Endothelial cell of umbilical vein (primary cell): ENCODE results near the gene MRPS23.

ENCODE experiments used
- MAX ChIP-seq: IDR thresholded peaks from 2 replicates; pipeline ENCODE4 v1.6.1; 2011; ENCODE audit not compliant: insufficient read depth, insufficient read length
- MYC ChIP-seq: IDR thresholded peaks from one replicate; pipeline ENCODE4 v1.6.1; 2011; ENCODE audit warnings: mild to moderate bottlenecking, low read depth, low read length
- POLR2A ChIP-seq: IDR thresholded peaks from 2 replicates; pipeline ENCODE4 v1.6.1; 2012; ENCODE audit warnings: low read depth, mild to moderate bottlenecking, control low read depth, low read length
- POLR2AphosphoS5 ChIP-seq: IDR thresholded peaks from 2 replicates; pipeline ENCODE4 v1.6.1; 2012; ENCODE audit warnings: low read depth, mild to moderate bottlenecking, control low read depth, low read length, moderate library complexity; ENCODE audit not compliant: insufficient read depth
- TF ChIP-seq, protein P1 (sequence below), 2 donors: IDR thresholded peaks; 1 replicate in 1 of 2; 2 replicates in 1 of 2; pipeline ENCODE4 v1.5.1; 2011; ENCODE audit warnings: low read length in 2 of 2, mild to moderate bottlenecking in 2 of 2, moderate library complexity in 2 of 2, control low read depth in 1 of 2, inconsistent platforms in 1 of 2, low read depth in 1 of 2; ENCODE audit not compliant: insufficient read depth in 1 of 2; ENCODE audit errors: extremely low read depth in 1 of 2

DNA sequence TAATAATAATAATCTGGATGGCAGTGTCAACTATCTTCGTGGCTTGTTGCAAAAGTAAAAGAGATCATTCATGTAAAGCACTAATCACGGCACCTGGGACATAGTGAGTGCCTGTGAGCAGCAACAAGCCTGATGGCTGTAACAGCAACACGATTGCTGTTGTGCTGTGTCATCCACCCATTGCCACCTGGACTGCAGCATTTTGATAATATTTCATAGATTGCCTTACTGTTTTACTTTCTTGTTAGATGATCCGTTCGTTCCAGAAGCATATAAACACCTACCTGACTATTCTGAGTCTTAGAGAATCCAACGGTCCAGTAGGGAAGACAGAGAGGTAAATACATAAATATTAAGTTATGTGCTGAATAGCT, 3.1 kb upstream of the MRPS23 start:
- TF ChIP-seq, protein P1, sequence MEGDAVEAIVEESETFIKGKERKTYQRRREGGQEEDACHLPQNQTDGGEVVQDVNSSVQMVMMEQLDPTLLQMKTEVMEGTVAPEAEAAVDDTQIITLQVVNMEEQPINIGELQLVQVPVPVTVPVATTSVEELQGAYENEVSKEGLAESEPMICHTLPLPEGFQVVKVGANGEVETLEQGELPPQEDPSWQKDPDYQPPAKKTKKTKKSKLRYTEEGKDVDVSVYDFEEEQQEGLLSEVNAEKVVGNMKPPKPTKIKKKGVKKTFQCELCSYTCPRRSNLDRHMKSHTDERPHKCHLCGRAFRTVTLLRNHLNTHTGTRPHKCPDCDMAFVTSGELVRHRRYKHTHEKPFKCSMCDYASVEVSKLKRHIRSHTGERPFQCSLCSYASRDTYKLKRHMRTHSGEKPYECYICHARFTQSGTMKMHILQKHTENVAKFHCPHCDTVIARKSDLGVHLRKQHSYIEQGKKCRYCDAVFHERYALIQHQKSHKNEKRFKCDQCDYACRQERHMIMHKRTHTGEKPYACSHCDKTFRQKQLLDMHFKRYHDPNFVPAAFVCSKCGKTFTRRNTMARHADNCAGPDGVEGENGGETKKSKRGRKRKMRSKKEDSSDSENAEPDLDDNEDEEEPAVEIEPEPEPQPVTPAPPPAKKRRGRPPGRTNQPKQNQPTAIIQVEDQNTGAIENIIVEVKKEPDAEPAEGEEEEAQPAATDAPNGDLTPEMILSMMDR (IDR thresholded peaks at IDR 0.05; ENCODE audit: extremely low read depth in 1 of 2, insufficient read depth in 1 of 2, low read depth in 1 of 2, low read length in 2 of 2) = no peak
- no peak for TF ChIP-seq POLR2A
- no peak for TF ChIP-seq POLR2AphosphoS5
- no peak for TF ChIP-seq MYC
- TF ChIP-seq MAX = no peak
